Medulla oblongata (tissue), 1 donor: ENCODE data around the gene LRMDA.

Experiments
- DNase-seq: peaks from one replicate; pipeline ENCODE4 v3.0.0-alpha.2; 2015; ENCODE audit errors: extremely low spot score

Gene LRMDA

GRCh38 chr10:76333796-76334195 lies 902.4 kb downstream of the LRMDA start:
- DNase-seq, result no peak

GRCh38 chr10:76334255-76334654 lies 902.8 kb downstream of the LRMDA start:
- DNase-seq, result no peak

- DNase-seq, result no peak
Observed at GRCh38 chr10:76336213-76336963, 905.0 kb downstream of the LRMDA start.

- DNase-seq, result no peak
Observed at GRCh38 chr10:76337641-76338040, 906.2 kb downstream of the LRMDA start.

- DNase-seq, result no peak
Observed at GRCh38 chr10:76338187-76338586, 906.8 kb downstream of the LRMDA start.

- no peak for DNase-seq
Observed at GRCh38 chr10:76341740-76342139, 910.3 kb downstream of the LRMDA start.

GRCh38 chr10:76342996-76343395 lies 911.6 kb downstream of the LRMDA start:
- DNase-seq, result no peak

- DNase-seq, result no peak
Observed at GRCh38 chr10:76347832-76348231, 916.4 kb downstream of the LRMDA start.

GRCh38 chr10:76350583-76350982 lies 919.2 kb downstream of the LRMDA start:
- DNase-seq, result no peak

- DNase-seq, result no peak
Observed at GRCh38 chr10:76352300-76352699, 920.9 kb downstream of the LRMDA start.

- DNase-seq, result no peak
Observed at GRCh38 chr10:76353237-76353851, 921.9 kb downstream of the LRMDA start.

GRCh38 chr10:76354212-76354738 lies 922.9 kb downstream of the LRMDA start:
- no peak for DNase-seq

- no peak for DNase-seq
Observed at GRCh38 chr10:76354921-76355320, 923.5 kb downstream of the LRMDA start.

GRCh38 chr10:76356557-76356956 lies 925.1 kb downstream of the LRMDA start:
- DNase-seq, result no peak

- DNase-seq, result no peak
Observed at GRCh38 chr10:76357726-76358415, 926.4 kb downstream of the LRMDA start.

- DNase-seq, result no peak
Observed at GRCh38 chr10:76358743-76359395, 927.4 kb downstream of the LRMDA start.

- no peak for DNase-seq
Observed at GRCh38 chr10:76375761-76376160, 944.3 kb downstream of the LRMDA start.

- no peak for DNase-seq
Observed at GRCh38 chr10:76382381-76382851, 951.0 kb downstream of the LRMDA start.

- DNase-seq, result no peak
Observed at GRCh38 chr10:76388321-76389023, 957.0 kb downstream of the LRMDA start.

- no peak for DNase-seq
Observed at GRCh38 chr10:76393875-76394706, 962.7 kb downstream of the LRMDA start.

GRCh38 chr10:76394707-76395042 lies 963.3 kb downstream of the LRMDA start:
- DNase-seq, result no peak
